ENCODE results near the gene ELOVL7. TPM values are rescaled to one million over a fixed set of nuclear protein-coding genes. Genes with fewer than 3 reads are reported as not detected.

The ELOVL7 gene
- total and polyA plus RNA-seq, 2 experiments from 2014 or later, result 15.2 to 41.8 TPM

DNA sequence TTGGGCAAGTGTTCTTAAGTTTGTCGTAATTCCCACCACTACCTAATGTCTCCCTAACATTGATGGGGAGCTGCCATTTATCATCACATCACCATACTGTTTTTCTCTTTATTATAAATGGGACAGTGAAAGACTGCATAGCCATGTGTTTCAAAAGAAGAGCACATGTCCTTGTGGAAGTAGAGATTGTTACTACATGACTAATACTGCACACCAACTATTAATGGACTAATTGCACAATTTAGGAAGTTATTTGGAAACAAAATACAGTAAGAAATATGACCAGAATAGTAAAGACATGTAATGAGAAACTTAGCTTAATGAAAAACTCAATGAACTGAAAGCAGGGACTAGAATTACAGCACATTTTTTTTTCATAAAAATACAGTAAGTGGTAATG, 12.0 kb upstream of the ELOVL7 start:
- H4K20me1 ChIP-seq (ENCODE audit: insufficient read depth, poor library complexity, severe bottlenecking), result no peaks in the 10 kb centered on the region
- DNase-seq (ENCODE audit: low spot score), result no peak
- H3K4me2 ChIP-seq, result no peak overlapping the region
- no peaks in the 10 kb centered on the region for H3K36me3 ChIP-seq (replicated peaks; ENCODE audit: insufficient read depth, low read depth)
- no peaks in the 10 kb centered on the region for H3K79me2 ChIP-seq
- H3K27me3 ChIP-seq, result no peaks in the 10 kb centered on the region
- WGBS (ENCODE audit: low lambda C conversion rate, missing lambda C conversion rate), result 100% methylated on average over 1 of the region's 1 CpG
- H3K4me3 ChIP-seq, result no peak overlapping the region
- TF ChIP-seq, protein P1, sequence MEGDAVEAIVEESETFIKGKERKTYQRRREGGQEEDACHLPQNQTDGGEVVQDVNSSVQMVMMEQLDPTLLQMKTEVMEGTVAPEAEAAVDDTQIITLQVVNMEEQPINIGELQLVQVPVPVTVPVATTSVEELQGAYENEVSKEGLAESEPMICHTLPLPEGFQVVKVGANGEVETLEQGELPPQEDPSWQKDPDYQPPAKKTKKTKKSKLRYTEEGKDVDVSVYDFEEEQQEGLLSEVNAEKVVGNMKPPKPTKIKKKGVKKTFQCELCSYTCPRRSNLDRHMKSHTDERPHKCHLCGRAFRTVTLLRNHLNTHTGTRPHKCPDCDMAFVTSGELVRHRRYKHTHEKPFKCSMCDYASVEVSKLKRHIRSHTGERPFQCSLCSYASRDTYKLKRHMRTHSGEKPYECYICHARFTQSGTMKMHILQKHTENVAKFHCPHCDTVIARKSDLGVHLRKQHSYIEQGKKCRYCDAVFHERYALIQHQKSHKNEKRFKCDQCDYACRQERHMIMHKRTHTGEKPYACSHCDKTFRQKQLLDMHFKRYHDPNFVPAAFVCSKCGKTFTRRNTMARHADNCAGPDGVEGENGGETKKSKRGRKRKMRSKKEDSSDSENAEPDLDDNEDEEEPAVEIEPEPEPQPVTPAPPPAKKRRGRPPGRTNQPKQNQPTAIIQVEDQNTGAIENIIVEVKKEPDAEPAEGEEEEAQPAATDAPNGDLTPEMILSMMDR (IDR thresholded peaks at IDR 0.05; ENCODE audit: poor library complexity), result no peak
- TF ChIP-seq EZH2phosphoT487 (IDR thresholded peaks at IDR 0.05; ENCODE audit: low read depth, severe bottlenecking, unreplicated experiment) (no peak), EZH2 (IDR thresholded peaks at IDR 0.05; ENCODE audit: borderline replicate concordance) (no peak)
- H3K9me2 ChIP-seq (replicated peaks; ENCODE audit: insufficient read depth), result no peaks in the 10 kb centered on the region
- H3K9me3 ChIP-seq (ENCODE audit: low read depth), result no peaks in the 10 kb centered on the region
- no peaks in the 10 kb centered on the region for H3K4me1 ChIP-seq (ENCODE audit: insufficient read depth)
- no peak overlapping the region for H2AFZ ChIP-seq
- no peak overlapping the region for H3K27ac ChIP-seq

DNA sequence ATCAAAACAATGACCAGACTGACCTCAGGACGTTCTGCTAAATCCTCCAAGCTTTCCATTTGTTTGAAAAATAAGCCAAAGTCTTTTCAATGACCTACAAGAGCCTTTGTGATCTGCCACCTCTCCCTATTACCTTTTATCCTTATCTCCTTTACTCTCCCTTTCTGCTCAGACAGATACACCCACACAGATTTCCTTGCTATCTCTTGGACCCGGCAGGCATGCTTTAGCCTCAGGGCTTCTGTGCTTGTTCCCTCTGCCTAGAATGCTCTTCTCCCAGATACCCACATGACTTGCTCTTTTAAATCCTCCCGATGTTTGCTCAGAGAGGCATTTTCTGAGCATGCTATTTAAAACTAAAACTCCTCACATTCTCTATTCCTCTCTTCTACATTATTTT, 8.9 kb upstream of the ELOVL7 start:
- H3K36me3 ChIP-seq (replicated peaks; ENCODE audit: insufficient read depth, low read depth), result no peaks in the 10 kb centered on the region
- no peaks in the 10 kb centered on the region for H4K20me1 ChIP-seq (ENCODE audit: insufficient read depth, poor library complexity, severe bottlenecking)
- H3K9me2 ChIP-seq (replicated peaks; ENCODE audit: insufficient read depth), result no peaks in the 10 kb centered on the region
- no peak for TF ChIP-seq EZH2 (IDR thresholded peaks at IDR 0.05; ENCODE audit: borderline replicate concordance)
- TF ChIP-seq EZH2phosphoT487 (IDR thresholded peaks at IDR 0.05; ENCODE audit: low read depth, severe bottlenecking, unreplicated experiment), result no peak
- TF ChIP-seq, protein P1 (IDR thresholded peaks at IDR 0.05; ENCODE audit: poor library complexity), result no peak
- H3K4me1 ChIP-seq (ENCODE audit: insufficient read depth), result no peaks in the 10 kb centered on the region
- no peak overlapping the region for H3K27ac ChIP-seq
- no peaks in the 10 kb centered on the region for H3K27me3 ChIP-seq
- H3K9me3 ChIP-seq (ENCODE audit: low read depth), result no peaks in the 10 kb centered on the region
- no peaks in the 10 kb centered on the region for H3K79me2 ChIP-seq
- DNase-seq (ENCODE audit: low spot score), result no peak
- H2AFZ ChIP-seq, result no peak overlapping the region
- no peak overlapping the region for H3K4me3 ChIP-seq
- peak overlapping the region; percentile 38 for H3K4me2 ChIP-seq
- 4% methylated on average over 3 of the region's 3 CpGs for WGBS (ENCODE audit: low lambda C conversion rate, missing lambda C conversion rate)

DNA sequence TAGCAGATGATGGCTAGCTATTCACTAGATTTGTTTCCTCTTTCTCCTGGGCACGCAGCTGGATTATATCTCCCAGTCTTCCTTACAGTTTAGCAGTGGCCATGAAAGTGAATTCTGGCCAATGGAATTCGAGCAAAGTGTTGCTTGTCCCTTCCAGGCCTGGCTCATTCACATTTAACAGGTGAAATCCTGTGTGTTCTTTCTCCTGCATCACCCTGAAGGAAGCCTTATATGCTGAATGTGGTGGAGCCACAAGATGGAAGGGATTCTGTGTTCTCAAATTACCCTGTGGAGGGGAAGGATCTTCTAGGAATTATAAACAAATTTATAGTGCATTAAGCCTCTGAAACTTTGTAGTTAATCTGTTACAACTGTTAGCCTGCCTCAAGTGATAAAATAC, 8.2 kb upstream of the ELOVL7 start:
- Histone ChIP-seq H3K27me3 (no peaks in the 10 kb centered on the region), H3K9me2 (replicated peaks; ENCODE audit: insufficient read depth) (no peaks in the 10 kb centered on the region), H3K4me2 (no peak overlapping the region), H4K20me1 (ENCODE audit: insufficient read depth, poor library complexity, severe bottlenecking) (no peaks in the 10 kb centered on the region), H3K79me2 (no peaks in the 10 kb centered on the region), H3K36me3 (replicated peaks; ENCODE audit: insufficient read depth, low read depth) (no peaks in the 10 kb centered on the region), H3K4me3 (no peak overlapping the region), H3K9me3 (ENCODE audit: low read depth) (no peaks in the 10 kb centered on the region), H3K4me1 (ENCODE audit: insufficient read depth) (no peaks in the 10 kb centered on the region), H3K27ac (no peak overlapping the region), H2AFZ (no peak overlapping the region)
- no peak for TF ChIP-seq EZH2phosphoT487 (IDR thresholded peaks at IDR 0.05; ENCODE audit: low read depth, severe bottlenecking, unreplicated experiment)
- TF ChIP-seq, protein P1 (IDR thresholded peaks at IDR 0.05; ENCODE audit: poor library complexity), result no peak
- 46% methylated on average over 2 of the region's 2 CpGs for WGBS (ENCODE audit: low lambda C conversion rate, missing lambda C conversion rate)
- no peak for DNase-seq (ENCODE audit: low spot score)

DNA sequence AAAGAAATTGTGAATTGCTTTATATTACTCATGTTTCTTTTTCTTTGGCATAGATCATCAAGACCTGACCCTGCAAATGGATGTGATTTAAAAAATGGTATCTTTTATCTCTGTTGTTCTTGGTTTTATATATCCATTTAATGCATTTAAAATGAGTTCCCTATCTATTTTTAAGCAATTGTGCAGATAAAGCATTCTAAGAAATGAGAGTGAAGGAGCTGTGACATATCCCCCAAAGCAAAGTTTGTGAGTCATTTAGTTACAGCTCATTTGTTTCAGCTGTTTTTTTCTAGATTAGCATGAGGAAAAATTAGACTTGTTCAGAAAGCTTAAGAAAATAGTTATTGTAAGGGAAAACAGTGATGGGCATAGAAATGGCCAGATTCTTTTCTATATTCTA, 7.6 kb upstream of the ELOVL7 start:
- Histone ChIP-seq H3K9me3 (ENCODE audit: low read depth) (no peaks in the 10 kb centered on the region), H3K36me3 (replicated peaks; ENCODE audit: insufficient read depth, low read depth) (no peaks in the 10 kb centered on the region), H3K4me2 (no peak overlapping the region), H2AFZ (no peak overlapping the region), H3K27me3 (peaks cover 4% of the 10 kb centered on the region), H3K4me1 (ENCODE audit: insufficient read depth) (no peaks in the 10 kb centered on the region), H3K79me2 (no peaks in the 10 kb centered on the region), H3K27ac (no peak overlapping the region), H3K4me3 (no peak overlapping the region), H4K20me1 (ENCODE audit: insufficient read depth, poor library complexity, severe bottlenecking) (no peaks in the 10 kb centered on the region), H3K9me2 (replicated peaks; ENCODE audit: insufficient read depth) (no peaks in the 10 kb centered on the region)
- TF ChIP-seq, protein P1 (IDR thresholded peaks at IDR 0.05; ENCODE audit: poor library complexity), result no peak
- no peak for TF ChIP-seq EZH2 (IDR thresholded peaks at IDR 0.05; ENCODE audit: borderline replicate concordance)
- TF ChIP-seq EZH2phosphoT487 (IDR thresholded peaks at IDR 0.05; ENCODE audit: low read depth, severe bottlenecking, unreplicated experiment), result no peak
- DNase-seq (ENCODE audit: low spot score), result no peak

All from hepatocyte (in vitro differentiated cells).